ENCODE results near the gene CACNA2D3. TPM values are rescaled to one million over a fixed set of nuclear protein-coding genes. Genes with fewer than 3 reads are reported as not detected.

The CACNA2D3 gene
- total RNA-seq, 1 donor from 2014 or later: 0.17 TPM

DNA sequence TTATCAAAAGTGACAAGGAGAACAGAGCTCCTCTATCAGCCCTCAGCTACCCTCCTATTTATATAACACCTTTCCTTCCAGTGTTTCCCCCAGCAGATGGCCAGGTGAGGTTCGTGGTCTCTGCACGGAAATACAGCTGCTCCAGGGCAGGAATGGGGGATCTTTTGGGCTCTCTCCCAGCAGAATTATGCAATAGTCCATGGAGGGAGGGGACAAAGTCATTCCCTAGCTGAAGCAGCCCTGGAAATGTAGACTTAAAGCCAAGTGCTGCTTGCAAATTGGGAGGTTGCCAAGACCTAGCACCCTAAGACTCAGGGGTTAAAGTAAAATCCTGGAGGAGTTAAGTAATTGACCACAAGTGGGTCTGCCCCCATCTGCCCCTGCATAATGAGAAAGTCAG lies 549.2 kb downstream of the CACNA2D3 start:
- no peak overlapping the region for H3K4me3 ChIP-seq (ENCODE audit: low read depth, low read length)
- TF ChIP-seq, protein P1, sequence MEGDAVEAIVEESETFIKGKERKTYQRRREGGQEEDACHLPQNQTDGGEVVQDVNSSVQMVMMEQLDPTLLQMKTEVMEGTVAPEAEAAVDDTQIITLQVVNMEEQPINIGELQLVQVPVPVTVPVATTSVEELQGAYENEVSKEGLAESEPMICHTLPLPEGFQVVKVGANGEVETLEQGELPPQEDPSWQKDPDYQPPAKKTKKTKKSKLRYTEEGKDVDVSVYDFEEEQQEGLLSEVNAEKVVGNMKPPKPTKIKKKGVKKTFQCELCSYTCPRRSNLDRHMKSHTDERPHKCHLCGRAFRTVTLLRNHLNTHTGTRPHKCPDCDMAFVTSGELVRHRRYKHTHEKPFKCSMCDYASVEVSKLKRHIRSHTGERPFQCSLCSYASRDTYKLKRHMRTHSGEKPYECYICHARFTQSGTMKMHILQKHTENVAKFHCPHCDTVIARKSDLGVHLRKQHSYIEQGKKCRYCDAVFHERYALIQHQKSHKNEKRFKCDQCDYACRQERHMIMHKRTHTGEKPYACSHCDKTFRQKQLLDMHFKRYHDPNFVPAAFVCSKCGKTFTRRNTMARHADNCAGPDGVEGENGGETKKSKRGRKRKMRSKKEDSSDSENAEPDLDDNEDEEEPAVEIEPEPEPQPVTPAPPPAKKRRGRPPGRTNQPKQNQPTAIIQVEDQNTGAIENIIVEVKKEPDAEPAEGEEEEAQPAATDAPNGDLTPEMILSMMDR (IDR thresholded peaks at IDR 0.05; ENCODE audit: insufficient read depth, low read length, poor library complexity, severe bottlenecking): no peak
- no peaks in the 10 kb centered on the region for H3K36me3 ChIP-seq (ENCODE audit: control insufficient read depth, insufficient read depth, low read length)
- no peaks in the 10 kb centered on the region for H3K27me3 ChIP-seq (ENCODE audit: control insufficient read depth, insufficient read depth, low read length)
- no peak for DNase-seq (ENCODE audit: low read depth)

DNA sequence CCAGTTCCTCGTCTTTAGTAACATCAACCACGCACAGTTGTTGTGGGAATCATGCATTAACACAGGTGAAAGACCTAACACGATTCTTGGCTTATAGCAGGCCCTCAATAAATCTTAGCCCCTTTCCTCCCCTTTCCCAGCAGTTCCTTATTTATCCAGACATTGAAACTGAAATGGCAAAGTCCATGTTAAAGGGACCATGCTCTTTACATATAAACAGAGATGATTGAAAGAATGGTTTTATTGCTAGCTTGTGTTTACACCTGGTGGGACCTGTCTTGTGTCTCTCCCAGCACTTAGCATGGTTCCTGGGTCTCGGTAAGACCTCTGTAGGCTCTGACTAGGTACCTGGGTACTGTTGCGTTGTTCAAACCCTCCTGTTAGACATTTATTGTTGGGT lies 553.7 kb downstream of the CACNA2D3 start:
- no peak for DNase-seq (ENCODE audit: low read depth)
- H3K4me3 ChIP-seq (ENCODE audit: low read depth, low read length): no peak overlapping the region
- H3K36me3 ChIP-seq (ENCODE audit: control insufficient read depth, insufficient read depth, low read length): no peaks in the 10 kb centered on the region
- H3K27me3 ChIP-seq (ENCODE audit: control insufficient read depth, insufficient read depth, low read length): no peaks in the 10 kb centered on the region
- TF ChIP-seq, protein P1 (IDR thresholded peaks at IDR 0.05; ENCODE audit: insufficient read depth, low read length, poor library complexity, severe bottlenecking): no peak

DNA sequence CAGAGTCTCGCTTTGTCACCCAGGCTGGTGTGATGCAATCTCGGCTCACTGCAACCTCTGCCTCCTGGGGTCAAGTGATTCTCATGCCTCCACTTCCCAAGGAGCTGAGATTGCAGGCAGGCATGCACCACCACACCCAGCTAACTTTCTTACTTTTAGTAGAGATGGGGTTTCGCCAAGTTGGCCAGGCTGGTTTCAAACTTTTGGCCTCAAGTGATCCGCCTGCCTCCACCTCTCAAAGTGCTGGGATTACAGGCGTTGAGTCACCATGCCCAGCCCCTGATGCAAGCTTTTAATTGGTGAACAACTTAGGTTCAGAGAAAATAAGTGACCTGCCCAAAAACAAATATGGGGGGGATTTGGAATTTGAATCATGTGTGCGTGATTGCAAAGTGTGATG lies 559.4 kb downstream of the CACNA2D3 start:
- DNase-seq (ENCODE audit: low read depth): no peak

DNA sequence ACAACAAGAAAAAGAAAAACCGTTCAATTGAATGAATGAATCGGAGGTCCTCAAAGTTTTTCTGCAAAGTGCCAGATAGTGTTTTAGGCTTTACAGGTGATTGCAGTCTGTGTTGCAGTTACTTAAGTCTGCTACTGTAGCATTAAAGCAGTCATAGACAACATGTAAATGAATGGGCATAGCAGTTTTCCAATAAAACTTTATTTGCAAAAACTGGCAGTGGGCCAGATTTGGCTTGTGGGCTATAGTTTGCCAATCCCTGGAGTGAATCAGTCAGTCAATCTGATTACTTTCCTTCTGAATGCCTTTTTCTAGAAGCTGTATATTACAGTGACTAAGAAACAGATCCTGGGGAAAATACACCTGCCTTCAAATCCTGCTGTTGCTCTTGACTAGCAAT lies 562.9 kb downstream of the CACNA2D3 start:
- TF ChIP-seq, protein P1 (IDR thresholded peaks at IDR 0.05; ENCODE audit: insufficient read depth, low read length, poor library complexity, severe bottlenecking): no peak
- H3K4me3 ChIP-seq (ENCODE audit: low read depth, low read length): no peak overlapping the region
- H3K36me3 ChIP-seq (ENCODE audit: control insufficient read depth, insufficient read depth, low read length): no peaks in the 10 kb centered on the region
- DNase-seq (ENCODE audit: low read depth): no peak
- no peaks in the 10 kb centered on the region for H3K27me3 ChIP-seq (ENCODE audit: control insufficient read depth, insufficient read depth, low read length)

More for the DNA sequence above, 559.4 kb downstream of the CACNA2D3 start:
- Histone ChIP-seq H3K27me3 (ENCODE audit: control insufficient read depth, insufficient read depth, low read length) (no peaks in the 10 kb centered on the region), H3K36me3 (ENCODE audit: control insufficient read depth, insufficient read depth, low read length) (no peaks in the 10 kb centered on the region), H3K4me3 (ENCODE audit: low read depth, low read length) (no peak overlapping the region)
- TF ChIP-seq, protein P1 (IDR thresholded peaks at IDR 0.05; ENCODE audit: insufficient read depth, low read length, poor library complexity, severe bottlenecking): no peak

DNA sequence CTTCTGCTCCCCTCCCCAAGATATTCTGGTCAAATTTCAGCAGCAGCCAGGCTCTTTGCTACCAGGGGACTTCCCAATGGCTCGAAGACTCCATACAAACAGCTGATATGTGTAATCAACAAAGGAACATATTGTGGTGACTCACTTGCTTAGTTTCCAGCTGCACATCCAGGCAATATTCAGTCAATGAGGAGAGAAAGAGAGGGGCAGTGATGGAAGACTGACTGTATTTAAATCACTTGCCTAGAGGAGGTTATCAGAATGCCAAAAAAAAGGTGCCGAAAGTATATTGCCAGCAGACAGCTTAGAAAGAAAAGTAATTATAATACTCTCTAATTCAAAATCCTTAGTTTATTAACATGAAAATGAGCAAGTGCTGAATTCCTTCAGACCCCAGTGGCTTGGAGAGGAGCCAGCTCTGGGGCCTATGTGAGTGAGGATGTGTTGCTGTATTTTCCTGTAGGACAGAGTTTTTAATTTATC lies 569.0 kb downstream of the CACNA2D3 start:
- peak; percentile 25 for DNase-seq (ENCODE audit: low read depth)
- no peaks in the 10 kb centered on the region for H3K36me3 ChIP-seq (ENCODE audit: control insufficient read depth, insufficient read depth, low read length)
- H3K4me3 ChIP-seq (ENCODE audit: low read depth, low read length): no peak overlapping the region
- TF ChIP-seq, protein P1 (IDR thresholded peaks at IDR 0.05; ENCODE audit: insufficient read depth, low read length, poor library complexity, severe bottlenecking): no peak
- no peaks in the 10 kb centered on the region for H3K27me3 ChIP-seq (ENCODE audit: control insufficient read depth, insufficient read depth, low read length)

DNA sequence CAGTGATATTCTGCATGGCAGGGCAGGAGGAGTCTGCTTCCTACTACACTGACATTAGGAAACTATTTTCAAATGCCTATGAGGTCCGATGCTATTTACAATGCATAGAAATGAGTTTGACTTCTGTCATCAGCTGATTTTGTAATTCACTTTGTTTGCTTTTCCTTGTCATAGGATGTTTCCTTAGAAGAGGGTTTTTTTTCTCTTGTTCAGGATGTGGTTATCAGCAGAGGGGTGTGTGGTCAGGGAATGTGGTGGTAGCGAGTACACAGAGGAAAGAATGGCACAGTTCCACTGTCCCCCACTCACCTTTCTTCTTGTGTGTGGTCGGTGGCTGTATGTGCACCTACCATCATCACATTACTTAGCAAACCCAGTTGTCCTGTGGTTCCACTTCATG lies 574.0 kb downstream of the CACNA2D3 start:
- Histone ChIP-seq H3K36me3 (ENCODE audit: control insufficient read depth, insufficient read depth, low read length) (no peaks in the 10 kb centered on the region), H3K4me3 (ENCODE audit: low read depth, low read length) (no peak overlapping the region), H3K27me3 (ENCODE audit: control insufficient read depth, insufficient read depth, low read length) (no peaks in the 10 kb centered on the region)
- DNase-seq (ENCODE audit: low read depth): no peak
- TF ChIP-seq, protein P1 (IDR thresholded peaks at IDR 0.05; ENCODE audit: insufficient read depth, low read length, poor library complexity, severe bottlenecking): no peak
